ENCODE results near the gene LGALS4.
"Not testable (repeated sequence)": the region's sequence is repeated elsewhere in the genome, so short reads cannot be mapped to it uniquely, and the experiment has no call there.

The LGALS4 gene

GRCh38 chr19:38842439-38843174 lies 29.9 kb upstream of the LGALS4 start:
- peak; percentile 51 for DNase-seq (ENCODE audit: low read depth)

GRCh38 chr19:38841787-38842438 lies 29.2 kb upstream of the LGALS4 start:
- DNase-seq (ENCODE audit: low read depth) = no peak

GRCh38 chr19:38841180-38841766 lies 28.5 kb upstream of the LGALS4 start:
- DNase-seq (ENCODE audit: low read depth) = no peak

GRCh38 chr19:38840583-38840968 lies 27.8 kb upstream of the LGALS4 start:
- no peak for DNase-seq (ENCODE audit: low read depth)

GRCh38 chr19:38839816-38840582 lies 27.3 kb upstream of the LGALS4 start:
- DNase-seq (ENCODE audit: low read depth) = no peak

GRCh38 chr19:38838986-38839761 lies 26.4 kb upstream of the LGALS4 start:
- no peak for DNase-seq (ENCODE audit: low read depth)

GRCh38 chr19:38838208-38838985 lies 25.7 kb upstream of the LGALS4 start:
- no peak for DNase-seq (ENCODE audit: low read depth)

- no peak for DNase-seq (ENCODE audit: low read depth)
These were observed 24.9 kb upstream of the LGALS4 start for GRCh38 chr19:38837656-38838121.

- no peak for DNase-seq (ENCODE audit: low read depth)
These were observed 24.4 kb upstream of the LGALS4 start for GRCh38 chr19:38836983-38837626.

GRCh38 chr19:38836159-38836982 lies 23.6 kb upstream of the LGALS4 start:
- DNase-seq (ENCODE audit: low read depth) = no peak

GRCh38 chr19:38834590-38834989 lies 21.8 kb upstream of the LGALS4 start:
- no peak for DNase-seq (ENCODE audit: low read depth)

GRCh38 chr19:38834104-38834490 lies 21.4 kb upstream of the LGALS4 start:
- DNase-seq (ENCODE audit: low read depth) = no peak

GRCh38 chr19:38833092-38833425 lies 20.3 kb upstream of the LGALS4 start:
- DNase-seq (ENCODE audit: low read depth) = no peak

GRCh38 chr19:38831142-38831605 lies 18.4 kb upstream of the LGALS4 start:
- DNase-seq (ENCODE audit: low read depth) = no peak

- no peak for DNase-seq (ENCODE audit: low read depth)
These were observed 17.4 kb upstream of the LGALS4 start for GRCh38 chr19:38830039-38830733.

- not testable (repeated sequence) for DNase-seq (ENCODE audit: low read depth)
These were observed 16.5 kb upstream of the LGALS4 start for GRCh38 chr19:38829203-38829602.

GRCh38 chr19:38826856-38827551 lies 14.3 kb upstream of the LGALS4 start:
- DNase-seq (ENCODE audit: low read depth) = no peak

GRCh38 chr19:38825936-38826335 lies 13.2 kb upstream of the LGALS4 start:
- DNase-seq (ENCODE audit: low read depth) = not testable (repeated sequence)

Measured in activated gamma-delta T cell treated with anti-CD3 and anti-CD28 coated beads, Interleukin-2, amount 50 U/mL, for 16 hours (primary cell).